ENCODE results near the gene EVX2.

GRCh38 chr2:176097820-176098365, 14.1 kb upstream of the EVX2 start:
- TF ChIP-seq CTCF (conservative IDR thresholded peaks at IDR 0.05; ENCODE audit: low read depth, low read length) (no peak; the same call in 1 of the 2 replicates), EZH2phosphoT487 (IDR thresholded peaks at IDR 0.05; ENCODE audit: borderline replicate concordance, low read length) (no peak)

Measured in PC-3 (cell line).